SU-DHL-6 (cell line): ENCODE results near the gene CNOT8.
"Not testable (repeated sequence)": the region's sequence is repeated elsewhere in the genome, so short reads cannot be mapped to it uniquely, and the experiment has no call there.

Experiments used
- H2AFZ ChIP-seq: fragments of 200-600 bp; sonication (generic); 2 replicates; pipeline ENCODE4 v1.6.1; 2014; ENCODE audit warnings: low read depth, mild to moderate bottlenecking, moderate library complexity, mixed read lengths, antibody characterized with exemption, low read length; ENCODE audit not compliant: severe bottlenecking
- H3F3A ChIP-seq: fragments of 200-600 bp; shearing (Covaris generic); 2 replicates; pipeline ENCODE4 v1.6.0; 2016; ENCODE audit warnings: antibody characterized with exemption, mild to moderate bottlenecking; ENCODE audit not compliant: insufficient read depth
- H3K27ac ChIP-seq: fragments of 200-600 bp; sonication (generic); 2 replicates; pipeline ENCODE4 v1.5.1; 2016; ENCODE audit warnings: low read depth, mild to moderate bottlenecking, low read length, moderate library complexity, mixed read lengths
- H3K27me3 ChIP-seq: fragments of 200-600 bp; sonication (generic), shearing (Covaris generic); 2 replicates; pipeline ENCODE4 v1.6.0; 2014; ENCODE audit warnings: mild to moderate bottlenecking, low read length
- H3K36me3 ChIP-seq: fragments of 200-600 bp; sonication (generic); 2 replicates; pipeline ENCODE4 v1.6.1; 2014; ENCODE audit warnings: mild to moderate bottlenecking, low read length, mixed read lengths
- H3K4me2 ChIP-seq: fragments of 300-600, 200-600 bp; shearing (Covaris generic), sonication (generic); 2 replicates; pipeline ENCODE4 v1.6.0; 2014; ENCODE audit warnings: low read length, low read depth, mild to moderate bottlenecking; ENCODE audit not compliant: poor library complexity, severe bottlenecking
- H3K4me3 ChIP-seq: fragments of 200-600 bp; sonication (generic); 2 replicates; pipeline ENCODE4 v1.5.1; 2014; ENCODE audit warnings: antibody characterized with exemption, low read length, mild to moderate bottlenecking, mixed read lengths; ENCODE audit not compliant: insufficient read depth, poor library complexity, severe bottlenecking
- H3K79me2 ChIP-seq: fragments of 200-600 bp; sonication (generic); 2 replicates; pipeline ENCODE4 v1.6.1; 2014; ENCODE audit warnings: mild to moderate bottlenecking, low read length, moderate library complexity; ENCODE audit not compliant: insufficient read depth
- H3K9ac ChIP-seq: fragments of 200-600 bp; sonication (generic); 2 replicates; pipeline ENCODE4 v1.7.0; 2014; ENCODE audit warnings: mild to moderate bottlenecking, low read length
- H3K9me2 ChIP-seq: fragments of 200-600 bp; sonication (generic); replicated peaks from 2 replicates; pipeline ENCODE4 v1.6.1; 2014; ENCODE audit warnings: low read length; ENCODE audit not compliant: insufficient read depth
- H3K9me3 ChIP-seq: fragments of 200-600 bp; sonication (generic); 2 replicates; pipeline ENCODE4 v1.6.1; 2014; ENCODE audit warnings: low read length, mixed read lengths; ENCODE audit not compliant: insufficient read depth
- H4K20me1 ChIP-seq: fragments of 200-600 bp; sonication (generic); 2 replicates; pipeline ENCODE4 v1.6.1; 2014; ENCODE audit warnings: low read depth, mild to moderate bottlenecking, antibody characterized with exemption, low read length, moderate library complexity, mixed read lengths
- EZH2phosphoT487 ChIP-seq: fragments of 200-600 bp; sonication (generic), shearing (Covaris generic); conservative IDR thresholded peaks from 2 replicates; pipeline ENCODE4 v1.6.1; 2018; ENCODE audit warnings: mild to moderate bottlenecking, antibody characterized with exemption, low read length, moderate library complexity, mixed read lengths
- TF ChIP-seq, protein P1 (sequence below): fragments of 200-600 bp; sonication (generic); IDR thresholded peaks from one replicate; pipeline ENCODE4 v1.5.1; 2017; ENCODE audit warnings: antibody characterized with exemption, mild to moderate bottlenecking, low read length, moderate library complexity; ENCODE audit not compliant: insufficient read depth, poor library complexity, severe bottlenecking

Gene CNOT8

DNA sequence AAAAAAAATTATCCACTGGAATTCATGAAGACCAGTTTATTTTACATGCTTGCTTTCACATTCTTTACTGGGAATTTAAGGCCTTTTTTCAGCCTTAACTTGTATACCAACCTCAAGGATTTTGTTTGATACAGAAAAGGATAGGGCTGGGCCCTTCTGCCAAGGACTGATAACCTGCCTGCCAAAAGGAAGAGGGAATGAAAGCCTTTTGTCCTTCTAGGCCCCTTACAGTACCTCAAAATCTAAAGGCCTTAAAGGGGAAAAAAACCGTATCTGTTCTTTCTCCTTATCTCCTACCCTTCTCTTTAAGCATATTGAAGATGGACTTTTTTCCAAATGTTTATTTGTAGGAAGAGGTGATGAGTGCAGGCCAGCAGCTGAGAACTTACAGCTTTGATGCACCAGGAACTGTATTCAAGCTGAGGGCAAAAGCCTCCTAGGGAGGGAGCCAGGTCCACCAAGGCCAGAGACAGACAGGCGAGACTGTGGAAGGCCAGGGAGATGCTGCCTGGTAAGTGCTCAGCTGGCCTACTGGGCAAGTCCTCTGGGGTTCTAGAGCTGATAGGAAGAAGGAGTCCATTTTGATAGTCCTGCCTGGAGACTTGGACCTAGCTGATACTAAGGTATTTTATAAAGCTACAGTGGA, 39.8 kb upstream of the CNOT8 start:
- no peaks in the 10 kb centered on the region for H3F3A ChIP-seq
- no peak overlapping the region for H3K9ac ChIP-seq
- H3K9me3 ChIP-seq, result no peaks in the 10 kb centered on the region
- peaks cover 16% of the 10 kb centered on the region; the same call in 1 of the 2 replicates for H3K36me3 ChIP-seq
- H3K79me2 ChIP-seq, result no peaks in the 10 kb centered on the region; the same call in 1 of the 2 replicates
- no peak for TF ChIP-seq EZH2phosphoT487
- TF ChIP-seq, protein P1, sequence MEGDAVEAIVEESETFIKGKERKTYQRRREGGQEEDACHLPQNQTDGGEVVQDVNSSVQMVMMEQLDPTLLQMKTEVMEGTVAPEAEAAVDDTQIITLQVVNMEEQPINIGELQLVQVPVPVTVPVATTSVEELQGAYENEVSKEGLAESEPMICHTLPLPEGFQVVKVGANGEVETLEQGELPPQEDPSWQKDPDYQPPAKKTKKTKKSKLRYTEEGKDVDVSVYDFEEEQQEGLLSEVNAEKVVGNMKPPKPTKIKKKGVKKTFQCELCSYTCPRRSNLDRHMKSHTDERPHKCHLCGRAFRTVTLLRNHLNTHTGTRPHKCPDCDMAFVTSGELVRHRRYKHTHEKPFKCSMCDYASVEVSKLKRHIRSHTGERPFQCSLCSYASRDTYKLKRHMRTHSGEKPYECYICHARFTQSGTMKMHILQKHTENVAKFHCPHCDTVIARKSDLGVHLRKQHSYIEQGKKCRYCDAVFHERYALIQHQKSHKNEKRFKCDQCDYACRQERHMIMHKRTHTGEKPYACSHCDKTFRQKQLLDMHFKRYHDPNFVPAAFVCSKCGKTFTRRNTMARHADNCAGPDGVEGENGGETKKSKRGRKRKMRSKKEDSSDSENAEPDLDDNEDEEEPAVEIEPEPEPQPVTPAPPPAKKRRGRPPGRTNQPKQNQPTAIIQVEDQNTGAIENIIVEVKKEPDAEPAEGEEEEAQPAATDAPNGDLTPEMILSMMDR, result no peak
- no peaks in the 10 kb centered on the region for H3K9me2 ChIP-seq
- no peak overlapping the region for H3K27ac ChIP-seq
- no peak overlapping the region for H3K4me3 ChIP-seq
- no peak overlapping the region for H2AFZ ChIP-seq
- no peaks in the 10 kb centered on the region for H3K27me3 ChIP-seq
- no peaks in the 10 kb centered on the region for H4K20me1 ChIP-seq
- no peak overlapping the region for H3K4me2 ChIP-seq

DNA sequence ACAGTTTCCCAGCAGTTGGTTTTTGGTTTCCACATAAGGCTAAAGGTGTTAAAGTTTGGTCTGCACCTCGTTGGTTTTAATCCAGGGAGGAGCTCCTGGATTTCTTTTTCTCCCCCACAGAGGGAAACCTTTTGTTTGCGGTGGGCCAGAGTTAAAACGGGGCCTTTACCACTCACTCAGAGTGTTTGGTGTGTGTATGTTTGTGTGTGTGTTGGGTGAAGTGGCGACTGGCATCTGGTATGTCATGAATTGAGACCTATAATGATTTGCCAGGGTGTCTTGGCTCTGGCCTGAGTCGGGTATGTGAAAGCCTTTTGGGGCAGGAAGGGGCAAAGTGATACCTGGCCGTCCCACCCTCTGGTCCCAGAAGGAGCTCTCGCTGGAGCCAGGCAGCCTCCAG, 38.9 kb upstream of the CNOT8 start:
- Histone ChIP-seq H3K9me2 (no peaks in the 10 kb centered on the region), H3K4me3 (no peak overlapping the region), H3K36me3 (peaks cover 8% of the 10 kb centered on the region; the same call in 1 of the 2 replicates), H4K20me1 (no peaks in the 10 kb centered on the region), H3K9me3 (no peaks in the 10 kb centered on the region), H2AFZ (no peak overlapping the region), H3K4me2 (no peak overlapping the region), H3K27me3 (no peaks in the 10 kb centered on the region), H3K27ac (no peak overlapping the region), H3K79me2 (no peaks in the 10 kb centered on the region; the same call in 1 of the 2 replicates), H3K9ac (no peak overlapping the region), H3F3A (no peaks in the 10 kb centered on the region)
- TF ChIP-seq, protein P1, result no peak
- TF ChIP-seq EZH2phosphoT487, result no peak

DNA sequence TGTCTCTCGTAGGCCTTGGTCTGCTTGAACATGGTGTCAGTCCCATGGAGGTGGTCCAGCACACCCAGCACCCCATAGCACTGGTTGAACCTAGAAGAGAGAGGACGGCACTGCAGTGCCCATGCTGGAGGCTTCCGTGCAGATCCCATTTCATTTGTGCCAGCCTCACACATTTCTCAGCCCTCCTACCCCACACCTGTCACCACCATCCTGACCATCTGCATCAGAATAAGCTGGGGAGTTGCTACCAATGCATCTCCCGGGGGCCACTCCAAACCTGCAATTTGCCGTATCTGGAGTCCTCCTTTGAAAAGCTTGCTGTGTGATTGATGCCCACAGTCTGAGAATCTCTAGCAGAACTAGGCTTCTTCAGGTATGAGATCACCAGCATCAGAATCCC, 38.0 kb upstream of the CNOT8 start:
- Histone ChIP-seq H2AFZ (no peak overlapping the region), H3K9me3 (no peaks in the 10 kb centered on the region), H3K4me3 (no peak overlapping the region), H3K9me2 (no peaks in the 10 kb centered on the region), H3K9ac (no peak overlapping the region), H3K27ac (no peak overlapping the region), H3K4me2 (no peak overlapping the region), H3F3A (no peaks in the 10 kb centered on the region), H4K20me1 (no peaks in the 10 kb centered on the region), H3K36me3 (peaks cover 4% of the 10 kb centered on the region; the same call in 1 of the 2 replicates), H3K27me3 (no peaks in the 10 kb centered on the region), H3K79me2 (no peaks in the 10 kb centered on the region)
- TF ChIP-seq, protein P1, result no peak

DNA sequence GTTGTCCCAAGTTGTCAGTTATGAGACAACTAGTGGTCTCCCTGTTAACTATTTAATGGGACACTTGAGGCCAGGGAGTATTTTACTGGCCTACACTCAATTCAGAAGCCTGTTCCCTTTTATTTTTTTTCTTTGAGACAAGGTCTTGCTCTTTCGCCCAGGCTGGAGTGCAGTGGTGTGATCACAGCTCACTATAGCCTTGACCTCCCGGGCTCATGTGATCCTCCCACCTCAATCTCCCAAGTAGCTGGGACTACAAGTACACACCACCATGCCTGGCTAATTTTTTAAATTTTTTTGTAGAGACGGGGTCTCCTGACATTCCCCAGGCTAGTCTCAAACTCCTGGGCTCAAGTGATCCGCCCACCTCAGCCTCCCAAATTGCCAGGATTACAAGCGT, 35.5 kb upstream of the CNOT8 start:
- not testable (repeated sequence) for H3K4me2 ChIP-seq, H3K9ac ChIP-seq, H3K27ac ChIP-seq, H3K27me3 ChIP-seq, H3F3A ChIP-seq, H4K20me1 ChIP-seq, H3K4me3 ChIP-seq, H3K79me2 ChIP-seq, H3K36me3 ChIP-seq, H2AFZ ChIP-seq, H3K9me2 ChIP-seq, H3K9me3 ChIP-seq
